GM12892 (cell line): ENCODE data around the gene ELP5.

Experiments
- DNase-seq: peaks from one replicate; pipeline ENCODE4 v3.0.0; 2011; ENCODE audit not compliant: insufficient read length
- FAIRE-seq: peaks from 2 replicates; lab custom pipeline; 2011; peaks lifted over from hg19 to GRCh38; lab: Jason Lieb, UNC
- POLR2A ChIP-seq: IDR thresholded peaks from 2 replicates; pipeline ENCODE4 v1.6.1; 2011; ENCODE audit warnings: low read depth, low read length, control low read depth
- POLR2AphosphoS5 ChIP-seq: IDR thresholded peaks from 2 replicates; pipeline ENCODE4 v1.6.1; 2011; ENCODE audit warnings: low read depth, low read length, control low read depth
- TAF1 ChIP-seq: IDR thresholded peaks from 2 replicates; pipeline ENCODE4 v1.6.1; 2011; ENCODE audit warnings: low read depth, mild to moderate bottlenecking, control low read depth, low read length, borderline replicate concordance

The ELP5 gene

DNA sequence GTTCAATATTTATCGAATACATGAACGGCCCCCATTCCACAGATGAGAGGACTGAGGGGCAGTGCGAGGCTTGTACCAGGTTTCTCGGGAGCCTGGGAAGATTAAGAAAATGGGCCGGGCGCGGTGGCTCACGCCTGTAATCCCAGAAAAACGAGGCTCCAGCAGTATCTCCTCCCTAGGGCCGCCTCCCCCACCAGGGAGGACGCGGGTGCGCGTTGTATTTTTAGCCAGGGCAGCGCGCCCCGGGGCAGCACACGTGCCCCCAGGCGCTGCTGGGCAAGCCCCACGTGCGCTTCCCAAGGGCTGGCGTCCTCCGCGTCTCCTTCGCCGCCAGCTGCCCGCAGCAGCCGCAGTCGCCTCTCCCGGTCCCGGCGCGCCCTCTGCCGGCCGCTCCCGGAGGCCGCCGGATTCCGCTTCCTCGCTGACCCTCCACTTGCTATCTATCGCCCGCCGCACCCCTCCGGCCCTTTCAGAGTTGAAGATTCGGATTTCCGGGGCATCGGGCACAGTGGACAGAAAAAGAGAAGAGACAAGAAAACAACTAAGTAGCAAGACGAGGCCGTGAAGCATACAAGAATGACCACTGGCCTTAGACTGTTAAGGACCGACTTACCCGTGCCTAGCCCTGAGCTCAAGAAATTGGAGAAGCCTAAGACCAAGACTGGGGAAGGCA lies 44.3 kb downstream of the ELP5 start:
- peak; percentile 85 for FAIRE-seq
- no peak for TF ChIP-seq TAF1
- TF ChIP-seq POLR2A: no peak
- TF ChIP-seq POLR2AphosphoS5: no peak
- peak; percentile 81 for DNase-seq

DNA sequence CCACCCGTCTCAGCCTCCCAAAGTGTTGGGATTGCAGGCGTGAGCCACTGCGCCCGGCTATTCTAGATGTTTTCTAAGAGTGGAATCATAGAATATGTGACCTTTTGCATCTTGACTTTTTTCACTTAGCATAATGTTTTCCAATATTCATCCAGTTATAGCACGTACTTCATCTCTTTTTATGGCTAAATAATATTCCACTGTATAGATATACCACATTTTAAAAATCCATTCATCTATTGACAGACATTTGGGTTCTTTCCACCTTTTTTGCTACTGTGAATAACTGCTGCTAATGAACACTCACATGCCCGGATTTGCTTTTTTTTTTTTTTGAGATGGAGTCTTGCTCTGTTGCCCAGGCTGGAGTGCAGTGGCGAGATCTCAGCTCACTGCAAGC lies 52.2 kb downstream of the ELP5 start:
- DNase-seq (no peak), FAIRE-seq (no peak)
- no peak for TF ChIP-seq POLR2AphosphoS5
- no peak for TF ChIP-seq TAF1
- TF ChIP-seq POLR2A: no peak

DNA sequence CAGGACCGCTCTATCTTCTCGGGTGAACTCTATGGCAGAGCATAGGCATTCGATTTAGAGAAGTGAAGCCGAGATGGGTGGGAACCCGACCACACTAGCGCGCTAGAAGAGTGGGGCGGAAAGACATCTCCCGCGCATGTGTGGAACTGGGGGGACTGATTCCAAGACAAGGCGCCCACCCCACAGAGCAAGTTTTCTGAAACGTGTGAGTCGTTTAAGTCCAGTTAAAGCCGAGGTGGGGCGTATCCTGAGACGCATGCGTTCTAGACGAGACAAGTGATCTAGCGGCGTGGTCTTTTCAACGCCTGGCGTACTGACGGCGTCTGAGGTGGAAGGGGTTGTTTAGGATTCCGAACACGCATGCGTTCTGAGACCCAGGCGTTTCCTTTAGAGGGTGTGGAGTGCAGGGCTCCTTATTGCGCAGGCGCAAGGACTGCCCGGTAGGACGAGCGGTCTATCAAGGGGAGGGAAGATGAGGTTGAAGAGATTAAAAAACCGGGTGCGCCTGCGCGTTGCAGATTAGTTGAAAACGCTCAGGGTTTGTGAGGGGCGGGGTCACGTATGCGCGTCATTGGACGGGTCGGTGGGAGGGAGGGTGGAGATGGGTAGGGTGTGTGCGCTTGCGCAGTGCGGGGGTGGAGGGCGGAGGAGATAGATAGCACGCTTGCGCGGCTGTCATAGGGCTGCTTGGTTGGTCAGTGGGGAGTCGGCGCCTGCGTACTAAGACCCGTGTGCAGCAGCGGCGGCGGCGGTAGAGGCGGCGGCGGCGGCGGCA lies 55.1 kb downstream of the ELP5 start, which contains the start of gene EIF5A:
Gene EIF5A, plus strand, starts transcription at position 718 of the 775 bp plus-strand sequence. CDS start 2,008 bp downstream, outside the sequence.
- FAIRE-seq: peak; percentile 99
- peak; percentile 95 for DNase-seq
- TF ChIP-seq POLR2A (peak; percentile 85), TAF1 (no peak; the same call in 1 of the 2 replicates), POLR2AphosphoS5 (peak; percentile 73)

DNA sequence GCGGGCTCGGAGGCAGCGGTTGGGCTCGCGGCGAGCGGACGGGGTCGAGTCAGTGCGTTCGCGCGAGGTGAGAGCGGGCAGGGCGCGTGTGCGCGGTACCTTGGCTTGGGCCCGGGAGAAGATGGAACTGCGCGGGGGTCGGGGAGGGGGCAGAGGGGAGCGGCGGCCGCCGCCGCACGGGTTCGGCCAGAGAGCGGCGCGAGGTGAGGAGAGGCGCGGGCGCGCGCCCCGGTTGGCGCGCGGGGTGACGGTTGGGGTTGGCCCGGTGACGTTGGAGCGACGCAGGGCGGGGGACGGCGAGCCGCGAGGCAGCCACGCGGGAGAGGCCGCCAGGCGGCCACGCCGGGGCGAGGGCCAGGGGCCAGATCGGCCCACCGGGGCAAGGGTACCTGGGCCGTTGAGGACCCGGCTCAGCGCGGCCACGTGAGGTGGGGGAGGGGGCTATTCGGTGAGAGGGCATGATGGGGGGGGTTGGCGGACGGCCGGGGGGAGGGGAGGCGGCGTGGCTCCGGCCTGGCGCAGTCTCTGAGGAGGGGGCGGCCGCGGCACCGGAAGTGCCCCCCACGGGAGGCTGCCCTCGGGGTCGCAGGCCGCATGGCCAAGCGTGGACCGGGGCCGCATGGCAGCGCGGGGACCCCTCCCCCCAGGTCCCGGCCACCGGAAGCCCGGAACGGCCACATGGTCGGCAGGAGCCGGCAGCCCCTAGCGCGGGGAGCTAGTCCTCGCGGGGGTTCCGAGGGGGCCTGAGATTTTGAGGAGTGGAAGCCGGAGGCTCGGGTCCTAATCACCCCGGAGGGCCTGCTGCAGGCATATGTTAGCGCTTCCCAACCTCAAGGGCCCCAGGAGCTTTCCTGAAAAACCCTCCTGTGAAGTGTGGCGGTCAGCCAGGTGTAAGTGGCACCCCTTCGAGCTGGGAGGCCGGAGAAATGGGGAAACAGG lies 55.9 kb downstream of the ELP5 start:
- no peak; the same call in 1 of the 2 replicates for TF ChIP-seq TAF1
- TF ChIP-seq POLR2AphosphoS5: 0 out of 2 replicates have a peak, but pooled peaks have one; percentile 6
- peak; percentile 35; the same call in 1 of the 2 replicates for TF ChIP-seq POLR2A
- FAIRE-seq (peak; percentile 48), DNase-seq (no peak)

DNA sequence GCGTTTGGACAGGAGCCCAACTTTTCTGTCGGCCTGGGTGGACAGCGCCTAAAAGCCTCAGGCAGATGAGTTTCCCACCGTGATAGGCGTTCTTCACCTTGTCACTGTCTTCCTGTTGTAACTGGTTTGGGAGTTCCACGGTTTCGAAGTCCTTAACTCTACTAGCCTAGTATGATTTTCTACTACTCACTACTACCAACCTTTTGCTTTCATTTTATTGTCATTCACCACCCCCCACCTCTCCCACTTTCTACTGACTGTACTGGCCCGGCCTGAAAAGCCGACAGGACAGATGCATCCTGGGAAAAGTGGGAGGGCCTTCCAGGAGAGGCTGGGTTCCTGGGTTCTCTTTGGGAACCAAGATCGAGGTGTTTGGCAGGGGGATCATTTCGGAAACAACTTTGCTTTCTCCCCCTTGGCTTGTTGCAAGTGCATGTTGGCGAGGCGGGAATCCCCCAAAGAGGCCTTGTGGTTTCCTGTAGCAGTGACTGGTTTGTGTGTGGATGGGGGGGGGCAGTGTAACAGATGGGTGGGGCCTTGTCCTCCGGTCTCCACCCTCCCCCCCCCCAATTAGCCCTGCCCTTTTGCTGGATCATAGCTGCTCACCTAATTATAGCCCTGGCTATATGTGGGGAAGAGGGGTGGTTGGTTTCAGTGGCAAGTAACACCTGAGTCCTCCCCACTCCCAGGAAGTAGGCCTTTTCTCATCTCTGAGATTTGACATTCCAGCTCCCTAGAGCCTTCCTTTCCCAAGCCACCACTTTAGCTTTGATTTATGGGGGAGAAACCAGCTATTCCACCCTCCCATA lies 56.8 kb downstream of the ELP5 start:
- DNase-seq: peak; percentile 67
- TF ChIP-seq TAF1 (no peak), POLR2A (peak; percentile 72), POLR2AphosphoS5 (peak; percentile 80)
- FAIRE-seq: peak; percentile 93
